ENCODE data around the gene ASZ1.

Gene ASZ1

GRCh38 chr7:117347480-117347879, 79.8 kb downstream of the ASZ1 start:
- H3K36me3 Mint-ChIP-seq (ENCODE audit: low read depth) = peaks cover 15% of the 10 kb centered on the region

GRCh38 chr7:117346161-117346560, 81.1 kb downstream of the ASZ1 start:
- Mint-ChIP-seq H3K27ac (peak overlapping the region; percentile 30), H3K4me3 (no peak overlapping the region), H3K4me1 (peaks cover 39% of the 10 kb centered on the region), H3K36me3 (ENCODE audit: low read depth) (peaks cover 15% of the 10 kb centered on the region), H3K9me3 (peaks cover 36% of the 10 kb centered on the region), H3K27me3 (ENCODE audit: low read depth, poor library complexity) (peaks cover 3% of the 10 kb centered on the region)
- no peak for DNase-seq
- no peak for TF ChIP-seq CTCF (IDR thresholded peaks at IDR 0.05)

More at GRCh38 chr7:117347480-117347879, 79.8 kb downstream of the ASZ1 start:
- Mint-ChIP-seq H3K4me1 (peaks cover 39% of the 10 kb centered on the region), H3K27ac (peak overlapping the region; percentile 23), H3K9me3 (peaks cover 36% of the 10 kb centered on the region), H3K27me3 (ENCODE audit: low read depth, poor library complexity) (peaks cover 3% of the 10 kb centered on the region), H3K4me3 (no peak overlapping the region)
- no peak for DNase-seq
- no peak for TF ChIP-seq CTCF (IDR thresholded peaks at IDR 0.05)

GRCh38 chr7:117338020-117338419, 89.3 kb downstream of the ASZ1 start:
- Mint-ChIP-seq H3K9me3 (peaks cover 3% of the 10 kb centered on the region), H3K4me3 (no peak overlapping the region), H3K36me3 (ENCODE audit: low read depth) (no peaks in the 10 kb centered on the region), H3K27ac (no peak overlapping the region), H3K27me3 (ENCODE audit: low read depth, poor library complexity) (peaks cover 9% of the 10 kb centered on the region), H3K4me1 (no peaks in the 10 kb centered on the region)
- TF ChIP-seq CTCF (IDR thresholded peaks at IDR 0.05) = no peak
- no peak for DNase-seq

- DNase-seq = no peak
- Mint-ChIP-seq H3K4me3 (no peak overlapping the region), H3K36me3 (ENCODE audit: low read depth) (peaks cover 6% of the 10 kb centered on the region), H3K27me3 (ENCODE audit: low read depth, poor library complexity) (peaks cover 25% of the 10 kb centered on the region), H3K9me3 (peaks cover 21% of the 10 kb centered on the region), H3K27ac (no peak overlapping the region), H3K4me1 (no peaks in the 10 kb centered on the region)
- no peak for TF ChIP-seq CTCF (IDR thresholded peaks at IDR 0.05)
Observed at GRCh38 chr7:117333168-117333567, 94.1 kb downstream of the ASZ1 start.

GRCh38 chr7:117332031-117332430, 95.3 kb downstream of the ASZ1 start:
- H3K27ac Mint-ChIP-seq = no peak overlapping the region
- no peak for DNase-seq
- peaks cover 33% of the 10 kb centered on the region for H3K9me3 Mint-ChIP-seq
- no peaks in the 10 kb centered on the region for H3K4me1 Mint-ChIP-seq
- H3K36me3 Mint-ChIP-seq (ENCODE audit: low read depth) = peaks cover 11% of the 10 kb centered on the region
- no peak for TF ChIP-seq CTCF (IDR thresholded peaks at IDR 0.05)
- H3K27me3 Mint-ChIP-seq (ENCODE audit: low read depth, poor library complexity) = peaks cover 24% of the 10 kb centered on the region
- no peak overlapping the region for H3K4me3 Mint-ChIP-seq

- no peak for DNase-seq
- Mint-ChIP-seq H3K4me3 (no peak overlapping the region), H3K36me3 (ENCODE audit: low read depth) (peaks cover 23% of the 10 kb centered on the region), H3K4me1 (peaks cover 17% of the 10 kb centered on the region), H3K27me3 (ENCODE audit: low read depth, poor library complexity) (peaks cover 76% of the 10 kb centered on the region), H3K27ac (no peak overlapping the region), H3K9me3 (peaks cover 48% of the 10 kb centered on the region)
- no peak for TF ChIP-seq CTCF (IDR thresholded peaks at IDR 0.05)
Observed at GRCh38 chr7:117325836-117326235, 101.5 kb downstream of the ASZ1 start.
